Measurements from ENCODE around the gene LIMCH1. TPM values are rescaled to one million over a fixed set of nuclear protein-coding genes. Genes with fewer than 3 reads are reported as not detected.

LIMCH1 gene
- polyA plus RNA-seq, 1 donor (not counting 4 experiments of a cell fraction or from before 2014, with no cell fraction given), result 1.1 TPM

- Histone ChIP-seq H3K4me3 (ENCODE audit: control insufficient read depth in 2 of 3, extremely low read depth in 1 of 3, insufficient read depth in 2 of 3, low read depth in 1 of 3, low read length in 3 of 3) (no peak overlapping the region), H3K4me2 (ENCODE audit: control insufficient read depth, extremely low read depth, insufficient read depth, low read depth, low read length) (no peak overlapping the region), H3K27ac (ENCODE audit: control insufficient read depth, insufficient read depth, low read length) (no peak overlapping the region), H3K9me1 (ENCODE audit: control insufficient read depth, extremely low read depth, insufficient read depth, low read length) (no peaks in the 10 kb centered on the region), H3K9ac (ENCODE audit: control insufficient read depth, extremely low read depth, insufficient read depth, low read length) (no peak overlapping the region), H4K20me1 (ENCODE audit: control insufficient read depth, extremely low read depth, insufficient read depth, low read length) (no peaks in the 10 kb centered on the region), H3K4me1 (ENCODE audit: control insufficient read depth, extremely low read depth, insufficient read depth, low read length) (no peaks in the 10 kb centered on the region), H3K79me2 (ENCODE audit: control insufficient read depth, insufficient read depth, low read length) (no peaks in the 10 kb centered on the region), H2AFZ (ENCODE audit: control insufficient read depth, low read length) (no peak overlapping the region), H3K27me3 (ENCODE audit: control insufficient read depth, extremely low read depth, insufficient read depth, low read length) (no peaks in the 10 kb centered on the region), H3K36me3 (ENCODE audit: control insufficient read depth in 2 of 2, extremely low read depth in 1 of 2, insufficient read depth in 2 of 2, low read length in 2 of 2) (no peaks in the 10 kb centered on the region), H3K9me3 (ENCODE audit: control insufficient read depth, low read depth, low read length) (no peaks in the 10 kb centered on the region)
- dilution Hi-C loops (cut with MboI; ENCODE audit: extremely low pct_ligation_motif_present, low sequenced_read_pairs), result no loop called here
- DNase-seq (ENCODE audit: low read depth, low spot score), result no peak
- FAIRE-seq, result no peak
- TF ChIP-seq CTCF (optimal IDR thresholded peaks at IDR 0.05 in 1 of 3, IDR thresholded peaks at IDR 0.05 in 1 of 3, conservative IDR thresholded peaks at IDR 0.05 in 1 of 3; ENCODE audit: extremely low read depth in 1 of 3, insufficient read depth in 2 of 3, low read length in 3 of 3), result no peak
- TF ChIP-seq EZH2 (IDR thresholded peaks at IDR 0.05; ENCODE audit: low read length), result no peak
These were observed 42.0 kb downstream of the LIMCH1 start for GRCh38 chr4:41580007-41580406.

GRCh38 chr4:41586675-41587225, 48.8 kb downstream of the LIMCH1 start:
- no peaks in the 10 kb centered on the region for H3K9me3 ChIP-seq (ENCODE audit: control insufficient read depth, low read depth, low read length)
- no peak for DNase-seq (ENCODE audit: low read depth, low spot score)
- H3K9ac ChIP-seq (ENCODE audit: control insufficient read depth, extremely low read depth, insufficient read depth, low read length), result no peak overlapping the region
- no peaks in the 10 kb centered on the region for H4K20me1 ChIP-seq (ENCODE audit: control insufficient read depth, extremely low read depth, insufficient read depth, low read length)
- no peaks in the 10 kb centered on the region for H3K79me2 ChIP-seq (ENCODE audit: control insufficient read depth, insufficient read depth, low read length)
- FAIRE-seq, result no peak
- H3K4me3 ChIP-seq (ENCODE audit: control insufficient read depth in 2 of 3, extremely low read depth in 1 of 3, insufficient read depth in 2 of 3, low read depth in 1 of 3, low read length in 3 of 3), result no peak overlapping the region
- H3K27me3 ChIP-seq (ENCODE audit: control insufficient read depth, extremely low read depth, insufficient read depth, low read length), result no peaks in the 10 kb centered on the region
- no peak overlapping the region for H2AFZ ChIP-seq (ENCODE audit: control insufficient read depth, low read length)
- H3K36me3 ChIP-seq (ENCODE audit: control insufficient read depth in 2 of 2, extremely low read depth in 1 of 2, insufficient read depth in 2 of 2, low read length in 2 of 2), result no peaks in the 10 kb centered on the region
- H3K9me1 ChIP-seq (ENCODE audit: control insufficient read depth, extremely low read depth, insufficient read depth, low read length), result no peaks in the 10 kb centered on the region
- TF ChIP-seq CTCF (optimal IDR thresholded peaks at IDR 0.05 in 1 of 3, IDR thresholded peaks at IDR 0.05 in 1 of 3, conservative IDR thresholded peaks at IDR 0.05 in 1 of 3; ENCODE audit: extremely low read depth in 1 of 3, insufficient read depth in 2 of 3, low read length in 3 of 3) (no peak), EZH2 (IDR thresholded peaks at IDR 0.05; ENCODE audit: low read length) (no peak)
- no peak overlapping the region for H3K27ac ChIP-seq (ENCODE audit: control insufficient read depth, insufficient read depth, low read length)
- dilution Hi-C loops (cut with MboI; ENCODE audit: extremely low pct_ligation_motif_present, low sequenced_read_pairs), result no loop called here
- H3K4me1 ChIP-seq (ENCODE audit: control insufficient read depth, extremely low read depth, insufficient read depth, low read length), result no peaks in the 10 kb centered on the region
- no peak overlapping the region for H3K4me2 ChIP-seq (ENCODE audit: control insufficient read depth, extremely low read depth, insufficient read depth, low read depth, low read length)

All from keratinocyte (primary cell).